HG03135 (cell line): Measurements from ENCODE around the gene PACRG.

Source experiments
- ATAC-seq: cut with Tn5 transposase; IDR thresholded peaks from one replicate; pipeline ENCODE4 v1.9.1; 2021; ENCODE audit warnings: mild to moderate bottlenecking, moderate library complexity; ENCODE audit not compliant: unreplicated experiment

PACRG gene

DNA sequence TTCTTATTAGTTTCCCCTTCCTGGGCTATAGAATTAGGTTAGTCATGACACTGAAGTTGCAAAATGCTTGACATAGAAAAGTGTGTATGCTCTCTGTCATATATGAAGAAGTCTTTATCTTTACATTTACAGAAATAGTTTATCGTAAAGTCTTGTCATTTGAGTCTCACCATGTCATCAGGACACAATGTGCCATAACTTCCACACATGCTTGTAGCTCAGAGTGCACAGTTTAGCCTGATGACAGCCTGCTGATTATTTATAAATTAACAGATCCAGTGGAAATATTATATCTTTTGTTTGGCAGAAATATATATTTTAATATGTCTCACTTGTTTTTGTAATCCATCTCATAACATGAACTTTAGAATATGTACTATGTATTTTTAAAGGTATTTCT is 399.8 kb downstream of the PACRG start:
- ATAC-seq = no peak

DNA sequence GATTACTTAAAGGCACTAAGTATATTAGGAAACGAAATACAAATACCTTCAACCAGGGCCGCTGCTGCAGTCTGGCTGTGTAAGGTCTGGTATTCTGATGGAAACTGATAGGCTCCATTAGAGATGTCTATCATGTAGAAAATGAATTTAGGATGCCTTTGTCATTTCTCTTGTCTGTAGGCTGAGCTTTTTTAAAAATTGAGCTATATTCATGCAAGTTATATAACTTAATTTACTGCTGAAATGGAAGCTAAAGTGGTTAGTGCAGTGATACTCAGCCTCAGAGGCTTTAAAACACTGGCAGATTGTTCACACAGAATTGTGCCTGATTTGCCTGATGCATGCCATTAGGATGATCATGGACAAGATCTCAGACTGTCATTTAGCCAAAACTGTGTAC is 400.6 kb downstream of the PACRG start:
- ATAC-seq = no peak

DNA sequence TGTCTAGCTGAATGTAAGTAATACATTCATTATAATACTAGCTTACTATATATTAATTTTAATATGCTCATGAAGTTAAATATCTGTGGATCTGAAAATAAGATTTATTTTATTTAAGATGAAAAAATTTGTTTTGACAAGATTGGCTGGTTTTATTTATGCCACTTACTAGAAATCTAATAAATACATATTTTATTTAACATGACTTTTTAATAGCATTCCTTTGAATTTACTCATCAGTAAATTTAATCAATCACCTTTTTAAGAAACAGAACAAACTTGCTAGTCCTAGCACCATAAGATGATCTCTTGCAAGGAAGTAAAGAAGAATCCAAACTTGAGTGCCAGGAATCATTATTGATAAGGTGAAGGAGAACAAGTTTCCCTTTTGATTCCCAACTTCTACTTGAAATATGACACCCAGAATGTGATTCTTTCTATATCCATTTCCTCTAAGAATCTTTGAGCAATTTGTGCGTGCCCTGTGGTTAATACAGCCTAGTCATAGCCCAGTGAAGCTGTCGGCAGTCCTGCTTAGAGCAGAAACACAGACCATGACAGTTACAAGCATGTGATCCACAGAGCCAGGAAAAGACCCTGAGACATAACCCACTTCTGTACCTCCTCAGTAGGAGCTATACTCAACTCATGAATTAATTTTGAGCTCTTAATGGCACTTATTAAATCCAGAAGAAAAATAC is 404.4 kb downstream of the PACRG start:
- ATAC-seq = no peak

DNA sequence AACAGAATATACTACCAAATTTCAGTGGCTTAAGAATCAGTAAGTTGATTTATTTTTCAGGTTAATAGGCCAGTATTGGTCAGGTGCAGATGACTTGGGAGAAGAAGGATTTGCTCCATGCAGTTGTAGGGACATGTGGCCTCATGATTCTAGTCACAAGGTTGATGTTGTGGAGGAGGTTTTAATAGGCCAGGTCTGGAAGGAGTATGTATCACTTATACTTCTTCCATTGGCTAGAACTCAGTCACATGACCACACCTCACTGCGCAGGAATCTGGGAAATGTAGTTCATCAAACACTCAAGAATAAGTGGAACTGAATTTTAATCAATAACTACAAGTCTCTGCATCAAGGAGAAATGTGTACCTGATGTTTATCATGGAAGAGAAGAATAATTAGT is 405.2 kb downstream of the PACRG start:
- no peak for ATAC-seq

DNA sequence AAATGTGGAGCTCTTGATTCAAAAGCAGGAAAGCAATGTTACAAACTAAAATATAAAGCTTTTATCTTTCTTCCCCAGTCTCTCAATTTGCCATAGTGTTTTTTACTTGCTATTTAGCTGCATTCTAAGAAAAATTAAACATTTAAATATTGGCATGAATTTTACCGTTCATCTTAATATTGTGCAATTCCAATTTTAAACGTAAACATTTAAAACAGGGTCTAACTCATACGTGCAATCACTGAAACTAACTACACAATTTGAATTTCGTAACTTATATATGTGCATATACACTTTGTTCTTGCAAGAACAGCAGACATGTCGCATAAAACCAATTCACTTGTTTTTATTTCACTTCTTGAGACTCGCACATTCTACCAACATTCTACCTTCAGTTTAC is 405.9 kb downstream of the PACRG start:
- ATAC-seq = no peak

DNA sequence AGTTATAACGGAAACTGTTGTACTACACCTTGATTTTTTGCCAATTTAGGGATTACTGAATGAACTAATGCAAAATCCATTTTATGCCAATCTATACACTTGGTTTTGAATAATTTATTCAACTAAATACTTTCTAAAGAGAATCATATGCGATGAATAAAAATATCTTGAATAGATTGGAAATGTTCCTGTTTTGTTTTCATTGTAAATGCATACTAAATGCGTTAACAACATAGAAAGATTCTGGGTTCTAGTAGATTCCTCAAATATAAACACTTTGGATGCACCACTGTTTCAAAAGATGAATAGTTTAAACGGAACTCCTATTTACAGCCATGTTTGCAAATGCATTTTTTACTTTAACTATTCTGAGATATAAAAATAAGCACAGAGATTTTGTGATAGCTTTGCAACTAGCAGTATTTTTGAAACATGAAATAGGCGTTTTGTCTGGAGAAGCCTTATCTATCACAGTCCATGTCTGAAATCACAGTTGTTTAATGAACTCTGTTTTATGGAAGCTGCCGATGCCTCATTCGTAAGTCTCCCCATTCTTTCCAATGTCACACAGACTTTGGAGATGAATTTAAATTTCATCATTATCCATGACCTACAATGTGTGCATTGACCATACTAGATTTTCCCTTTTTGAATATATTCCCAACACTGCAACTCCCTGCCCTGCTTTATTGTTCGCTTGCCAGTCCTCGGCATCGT is 409.1 kb downstream of the PACRG start:
- no peak for ATAC-seq

DNA sequence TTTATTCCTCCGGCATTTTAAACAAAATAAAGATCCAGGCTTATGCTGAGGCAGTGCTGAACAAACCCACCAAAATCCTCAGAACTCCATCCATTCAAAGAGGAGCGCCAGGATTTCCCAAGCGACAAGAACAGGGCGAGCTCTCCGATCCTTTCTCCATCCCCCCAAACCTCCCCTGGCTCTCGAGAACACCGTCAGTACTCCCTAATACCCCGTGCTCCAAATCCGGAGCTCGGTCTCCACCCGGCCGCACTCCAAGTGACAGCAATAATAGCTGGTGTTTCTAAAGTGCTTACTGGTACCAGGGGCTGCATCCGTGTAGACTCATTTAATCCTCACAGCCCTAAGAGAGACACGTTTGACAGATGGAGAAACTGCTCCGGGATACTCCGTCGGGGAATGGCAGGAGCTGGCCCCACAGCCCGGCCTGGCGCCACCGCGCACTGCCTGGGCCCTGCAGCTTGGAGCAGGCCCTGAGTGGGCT is 409.7 kb downstream of the PACRG start:
- no peak for ATAC-seq

DNA sequence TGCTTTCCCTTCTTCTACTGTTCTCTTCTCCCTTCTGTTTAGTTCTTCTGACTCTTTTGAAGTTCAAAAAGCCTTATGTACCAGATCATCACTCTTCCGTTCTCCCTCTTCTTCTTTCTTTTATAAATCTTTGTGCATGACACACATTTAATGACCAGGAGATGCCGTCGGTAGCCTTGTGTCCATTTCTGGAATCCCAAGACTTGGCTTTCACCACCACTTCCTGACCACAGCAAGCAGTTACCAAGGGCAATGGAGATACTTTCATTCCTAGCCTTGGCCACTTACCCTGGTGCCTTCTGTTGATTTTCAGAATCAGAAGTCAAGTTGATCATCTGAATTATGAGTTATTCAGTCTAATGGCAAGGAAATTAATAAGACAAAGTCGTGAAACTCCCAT is 418.3 kb downstream of the PACRG start:
- ATAC-seq = no peak

DNA sequence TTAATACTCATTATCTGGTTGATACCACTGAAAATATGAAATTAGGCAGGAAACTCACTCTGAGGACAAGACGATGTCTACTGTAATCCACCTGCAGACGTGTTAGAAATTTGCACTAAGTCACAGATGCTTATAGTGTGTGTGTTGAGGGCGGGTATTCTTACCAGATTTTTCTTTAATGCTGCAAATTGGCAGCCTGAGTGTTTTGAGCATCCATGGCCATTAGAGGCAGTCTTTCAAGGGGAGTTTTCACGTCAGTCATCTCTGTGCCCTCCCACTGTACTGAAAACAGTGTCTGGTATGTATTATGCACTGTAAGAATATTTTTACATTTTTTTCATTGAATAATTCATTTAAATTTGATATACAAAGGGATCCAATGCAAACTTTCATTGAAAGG is 420.2 kb downstream of the PACRG start:
- ATAC-seq = no peak

DNA sequence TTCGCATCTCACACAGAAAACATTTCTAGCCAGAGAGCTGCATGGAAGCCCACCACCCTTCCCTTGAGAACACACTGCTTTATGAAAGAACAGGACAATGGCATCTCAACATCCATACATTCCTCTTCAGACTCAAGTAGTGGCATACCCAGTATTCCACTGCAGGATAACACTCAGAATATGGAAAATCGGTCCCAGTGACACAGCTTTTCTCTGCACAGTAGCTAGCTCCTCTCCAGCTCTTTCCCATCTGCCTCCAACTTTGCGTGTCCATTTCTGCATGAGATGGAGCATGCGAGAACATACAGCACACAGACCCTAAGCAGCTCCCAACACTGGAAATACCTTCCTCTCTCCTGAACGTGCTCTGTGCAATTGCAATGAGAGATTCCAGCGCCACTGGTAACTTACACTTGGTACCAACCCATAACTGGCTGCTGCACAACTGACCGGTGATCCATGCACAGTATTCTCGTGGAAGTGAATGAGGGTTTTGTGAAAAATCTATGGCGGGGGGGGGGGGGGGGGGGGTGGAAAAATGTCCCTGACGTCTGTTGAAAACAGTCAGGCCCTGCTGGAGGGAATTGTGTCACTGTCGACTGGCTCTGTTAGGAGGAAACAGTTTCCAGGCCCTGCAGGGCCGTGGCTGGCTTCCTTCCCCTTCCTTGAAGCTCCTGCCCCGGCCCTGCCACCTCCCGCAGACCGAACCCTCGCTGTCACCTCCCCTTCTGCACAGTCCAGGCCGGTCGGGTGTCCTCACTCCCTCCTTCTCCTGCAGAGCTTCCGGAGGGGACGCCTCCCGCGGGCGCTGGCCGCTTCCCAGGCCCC is 420.9 kb downstream of the PACRG start:
- ATAC-seq = no peak

DNA sequence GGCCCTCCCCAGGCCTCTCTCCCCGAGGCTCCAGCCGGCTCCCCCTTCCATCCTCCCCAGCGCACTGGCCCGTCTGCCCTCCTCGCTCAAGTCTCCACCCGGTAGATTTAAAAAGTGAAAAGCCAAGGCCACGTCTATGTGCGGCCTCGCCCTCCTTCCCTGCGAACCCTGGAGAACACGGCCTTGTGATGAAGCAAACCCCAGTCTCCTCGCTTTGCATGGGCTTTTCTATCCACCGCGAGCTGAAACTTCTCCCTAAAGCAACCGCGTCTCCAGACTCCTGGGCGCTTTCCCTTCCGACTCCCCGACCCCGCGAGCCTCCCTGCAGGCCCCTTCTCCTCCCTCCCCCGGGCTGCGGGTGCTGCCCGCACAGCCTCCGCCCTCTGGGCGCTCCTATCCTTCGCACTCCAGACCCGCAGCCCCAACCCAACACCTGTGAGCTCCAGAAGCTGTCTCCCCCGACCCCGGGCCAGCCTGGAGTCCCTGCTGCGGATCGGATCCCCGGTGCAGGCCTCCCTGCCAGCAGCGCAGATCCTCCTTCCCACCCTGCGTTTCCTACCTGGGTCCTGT is 421.6 kb downstream of the PACRG start:
- ATAC-seq = no peak

DNA sequence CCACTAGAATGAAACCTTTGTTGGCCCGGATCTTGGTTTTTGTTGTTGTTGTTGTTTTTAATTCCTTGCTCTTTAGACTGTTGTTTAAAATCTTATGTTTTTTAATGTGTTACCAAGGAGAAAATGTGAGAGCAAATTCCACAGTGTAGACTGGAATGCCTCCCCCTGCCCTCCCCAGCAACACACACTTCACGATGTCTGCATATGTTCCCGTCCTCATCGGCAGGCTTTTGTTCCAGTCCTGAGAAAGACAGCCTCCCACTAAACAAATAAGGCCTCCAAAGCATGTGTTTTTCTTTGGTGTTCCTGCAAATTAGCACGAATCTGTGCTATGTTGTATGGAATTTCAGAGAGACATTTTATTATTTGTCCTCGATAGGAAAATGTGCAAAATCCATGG is 423.4 kb downstream of the PACRG start:
- ATAC-seq = no peak

DNA sequence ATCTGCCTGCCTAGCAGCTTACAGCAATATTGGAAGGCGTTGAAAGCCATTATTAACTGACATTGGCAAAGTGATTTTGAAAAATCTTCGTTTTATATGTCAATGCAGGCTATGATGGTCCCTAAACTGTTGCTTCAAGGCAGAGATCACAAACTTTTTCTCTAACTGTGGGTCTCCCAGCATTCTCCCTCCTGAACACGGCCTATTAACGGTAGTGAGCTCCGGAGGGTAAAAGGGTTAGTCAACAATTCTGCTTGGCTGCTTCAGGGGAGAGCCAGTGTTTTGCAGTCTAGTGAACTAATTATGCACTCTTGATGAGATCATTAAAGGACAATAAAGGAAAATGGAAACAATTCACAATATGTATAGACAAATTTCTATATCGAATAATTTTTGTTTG is 424.9 kb downstream of the PACRG start:
- no peak for ATAC-seq

DNA sequence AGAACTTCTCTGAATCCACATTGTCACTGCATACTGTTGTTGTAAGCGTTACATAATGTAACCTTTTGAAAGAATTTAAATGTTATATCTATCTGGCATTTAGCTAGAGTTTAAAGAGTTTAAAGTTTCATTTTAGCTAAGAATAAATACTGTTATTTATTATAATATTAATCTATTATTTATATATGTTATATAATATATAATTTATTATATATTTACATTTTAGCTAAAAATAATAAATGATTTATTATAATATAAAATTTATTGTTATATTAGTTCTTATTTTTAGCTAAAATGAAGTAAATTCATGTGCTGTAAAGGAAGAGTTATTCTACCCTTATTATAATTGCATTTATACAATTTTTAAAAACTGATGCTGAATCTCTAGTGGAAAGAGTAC is 431.3 kb downstream of the PACRG start:
- ATAC-seq = no peak

DNA sequence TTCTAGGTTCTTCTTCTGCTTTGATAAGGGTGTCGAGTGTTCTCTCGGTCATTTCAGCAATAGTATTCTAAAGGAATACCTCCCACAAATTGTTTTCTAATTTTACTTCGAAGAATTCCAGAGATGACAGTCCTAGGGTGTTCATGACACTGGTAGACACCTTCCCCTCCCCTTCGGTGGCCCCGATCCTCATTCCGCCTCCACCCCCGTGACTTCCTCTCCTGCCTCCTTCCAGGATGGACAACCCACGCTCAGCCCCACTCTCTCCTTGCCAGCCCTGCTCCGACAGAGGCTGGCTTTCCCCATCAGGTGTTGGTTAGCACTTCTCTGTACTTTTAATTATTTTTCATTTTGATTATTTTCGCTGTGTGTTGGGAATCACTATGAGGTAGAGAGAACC is 431.9 kb downstream of the PACRG start:
- no peak for ATAC-seq

DNA sequence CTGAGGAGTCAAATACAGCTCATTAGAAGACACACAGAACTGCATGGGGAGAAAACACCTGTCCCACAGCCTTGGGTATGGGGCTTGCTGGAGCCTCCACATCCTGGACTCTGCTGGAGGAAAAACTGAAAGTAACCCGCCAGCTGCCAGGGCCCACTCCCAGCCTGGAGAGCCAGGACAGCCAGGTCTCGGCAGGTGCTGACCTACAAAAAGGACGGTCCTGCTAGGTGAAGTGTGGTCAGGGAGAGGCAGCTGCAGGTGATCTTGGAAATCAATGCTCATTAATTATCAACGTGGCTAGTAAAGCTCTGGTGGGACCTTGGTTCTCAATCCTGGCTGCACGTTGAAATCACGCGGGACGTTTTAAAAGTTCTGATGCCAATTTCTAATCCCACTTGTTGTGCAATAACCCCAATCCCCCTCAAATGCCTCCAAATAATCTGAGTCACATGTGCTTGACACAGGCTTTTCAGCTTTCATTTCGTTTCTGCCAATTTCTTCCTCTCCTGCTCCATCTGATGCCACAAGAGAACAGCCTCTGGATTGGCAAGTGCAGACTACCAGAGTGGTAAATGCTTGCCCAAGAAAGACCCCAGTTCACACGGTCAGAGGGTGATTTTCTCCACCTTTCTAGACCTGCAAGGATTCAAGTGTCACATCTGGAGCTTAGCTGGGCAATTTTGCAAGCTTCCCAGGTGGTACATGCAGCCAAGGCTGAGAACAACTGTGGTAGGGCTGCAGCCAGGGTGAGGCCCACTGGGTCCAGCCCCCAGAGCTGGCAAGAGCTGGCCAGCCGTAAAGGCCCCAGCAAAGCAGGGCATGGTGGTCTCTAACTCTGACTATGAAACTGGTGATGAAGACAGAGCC is 434.5 kb downstream of the PACRG start:
- ATAC-seq = no peak

DNA sequence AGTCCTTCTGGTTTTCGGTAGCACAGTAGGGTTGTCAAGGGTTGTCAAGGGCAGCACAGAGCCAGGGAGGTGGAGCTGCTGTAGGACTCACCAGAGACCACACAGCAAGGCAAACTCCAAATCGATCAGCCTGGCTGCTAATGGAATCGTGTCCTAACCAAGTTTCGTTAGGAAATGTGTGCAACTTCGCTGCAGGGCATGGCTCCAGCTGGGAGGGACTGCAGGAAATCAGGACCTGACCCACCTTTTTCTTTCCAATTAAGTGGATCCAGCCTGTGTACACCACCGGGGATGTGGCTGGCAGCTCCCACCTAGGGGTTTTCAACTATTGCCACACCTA is 435.1 kb downstream of the PACRG start:
- no peak for ATAC-seq

DNA sequence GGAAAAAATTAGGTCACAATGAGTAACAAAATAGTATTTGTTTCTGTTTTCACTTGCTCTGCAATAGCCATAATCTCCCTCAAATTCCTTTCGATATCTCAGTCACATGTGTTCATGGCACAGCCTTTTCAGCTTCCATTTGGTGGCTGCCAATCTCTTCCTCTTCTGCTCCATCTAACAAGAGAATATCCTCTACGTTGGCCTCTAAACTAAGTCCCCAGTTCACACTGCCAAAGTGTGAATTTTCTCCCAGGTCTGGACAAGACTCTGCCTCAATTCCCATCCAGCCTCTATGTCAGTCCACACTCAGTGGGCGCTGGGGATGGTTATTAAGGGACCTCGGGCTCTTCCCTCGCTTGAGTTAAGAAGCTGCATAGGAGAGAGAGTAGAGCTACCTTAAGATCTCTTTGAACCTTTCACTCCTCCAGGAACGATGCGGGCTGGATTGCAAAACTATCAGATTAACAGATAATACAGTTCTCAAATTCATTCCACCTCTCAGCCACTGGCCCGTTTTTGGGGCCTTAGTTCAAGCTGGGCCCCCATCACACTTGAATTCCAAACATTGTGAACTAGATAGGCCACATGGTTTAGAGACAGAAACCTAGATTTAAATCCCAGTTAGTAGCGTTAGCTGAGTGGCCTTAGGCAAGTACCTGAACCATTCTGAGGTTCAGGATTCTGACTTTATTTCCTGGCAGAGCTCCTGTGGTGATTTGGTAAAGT is 436.6 kb downstream of the PACRG start:
- ATAC-seq = no peak

DNA sequence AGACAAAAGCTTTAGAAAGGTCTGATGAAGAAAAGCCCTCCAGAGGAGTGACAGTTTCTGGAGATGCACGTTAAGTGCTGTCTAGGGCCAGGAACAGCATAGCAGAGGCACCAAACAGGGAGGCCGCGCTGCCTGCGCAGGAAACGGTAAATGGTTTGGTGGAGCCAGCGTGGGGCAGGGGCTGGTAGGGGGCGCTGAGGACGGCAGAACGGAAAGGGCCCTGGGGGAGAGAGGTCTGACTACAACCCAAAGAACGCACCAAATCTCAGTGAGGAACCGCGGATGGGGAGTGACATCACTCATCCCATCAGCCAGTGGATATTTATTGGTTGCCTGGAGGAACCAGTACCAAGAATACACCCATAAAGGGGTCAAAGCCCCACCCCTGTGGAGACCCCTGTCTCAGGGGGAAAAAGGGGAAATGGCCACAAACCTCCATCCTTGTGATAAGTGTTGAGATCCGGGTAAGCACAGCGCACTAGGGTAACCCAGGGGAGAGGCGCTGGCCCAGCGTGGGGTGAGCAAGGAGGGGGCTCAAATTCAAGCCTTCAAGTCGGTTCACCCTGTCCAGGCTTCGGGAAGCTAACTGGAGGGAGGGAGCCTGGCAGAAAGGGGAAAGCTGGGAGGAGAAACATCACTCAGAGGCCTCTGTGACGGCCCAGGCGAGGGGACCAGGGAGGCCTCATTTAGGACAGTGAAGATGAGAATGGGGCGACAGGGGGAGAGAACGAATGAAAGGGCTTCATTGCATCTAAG is 437.6 kb downstream of the PACRG start:
- ATAC-seq = no peak
